ENCODE measurements around the gene LRFN4.
A peak's percentile ranks its signal among the peaks of the same experiment; 100 is the strongest.
"Not testable (repeated sequence)": the region's sequence is repeated elsewhere in the genome, so short reads cannot be mapped to it uniquely, and the experiment has no call there.

LRFN4 gene

DNA sequence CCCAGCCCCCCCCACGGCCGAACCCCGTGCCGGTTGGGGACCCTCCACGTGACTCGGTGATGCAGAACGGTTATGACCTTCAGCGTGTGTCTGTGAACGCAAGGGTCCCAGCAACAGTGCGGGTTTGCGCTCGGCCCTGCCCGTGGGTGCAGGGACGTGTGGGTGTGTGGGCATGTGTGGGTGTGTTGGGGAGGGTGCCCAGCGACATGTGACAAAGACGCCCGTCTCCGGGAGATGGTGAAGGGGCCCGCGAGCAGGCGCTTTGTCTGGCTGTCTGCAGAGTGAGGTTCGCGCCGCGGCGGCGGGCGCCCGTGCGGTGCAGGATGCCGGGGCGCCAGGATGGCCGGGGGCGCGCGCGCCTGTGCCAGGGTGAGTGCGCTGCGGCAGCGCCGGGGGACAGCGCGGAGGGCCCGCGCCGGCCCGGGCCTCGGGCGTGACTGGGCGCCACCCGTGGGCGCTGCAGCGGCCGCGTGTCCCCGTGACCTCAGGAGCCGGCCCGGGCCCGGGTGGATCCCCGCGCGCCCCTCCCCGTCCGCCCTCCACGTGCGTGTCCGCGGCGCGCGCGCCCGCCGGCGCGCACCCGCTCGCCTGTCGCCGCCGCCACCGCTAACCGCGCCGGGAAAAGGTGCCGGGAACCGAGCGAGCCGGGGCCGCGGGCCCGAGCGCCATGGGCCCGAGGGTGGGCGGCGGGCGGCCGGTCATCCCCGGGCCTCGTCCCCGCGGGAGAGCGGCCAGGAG, at the start of gene LRFN4:
TSS of gene LRFN4 (plus strand) at position 569 of the 738 bp plus-strand sequence. CDS start 681 bp downstream, outside the sequence.
- peak; percentile 91 for DNase-seq (ENCODE audit: low spot score)

DNA sequence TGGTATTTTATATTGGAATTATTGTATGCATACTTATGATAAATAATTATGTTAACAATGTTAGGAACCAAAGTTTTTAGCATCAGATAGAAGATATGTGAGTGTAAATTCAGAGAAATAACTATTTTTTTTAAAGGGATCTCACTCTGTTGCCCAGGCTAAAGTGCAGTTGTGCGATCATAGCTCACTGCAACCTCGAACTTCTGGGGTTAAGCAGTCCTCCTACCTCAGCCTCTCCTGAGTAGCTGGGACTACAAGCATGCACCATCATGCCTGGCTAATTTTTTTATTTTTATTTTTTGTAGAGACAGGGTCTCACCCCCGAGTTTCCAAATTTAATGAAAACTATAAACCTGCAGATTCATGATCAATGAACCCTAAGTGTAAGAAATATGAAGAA, 47.3 kb upstream of the LRFN4 start:
- DNase-seq (ENCODE audit: low spot score), result no peak

DNA sequence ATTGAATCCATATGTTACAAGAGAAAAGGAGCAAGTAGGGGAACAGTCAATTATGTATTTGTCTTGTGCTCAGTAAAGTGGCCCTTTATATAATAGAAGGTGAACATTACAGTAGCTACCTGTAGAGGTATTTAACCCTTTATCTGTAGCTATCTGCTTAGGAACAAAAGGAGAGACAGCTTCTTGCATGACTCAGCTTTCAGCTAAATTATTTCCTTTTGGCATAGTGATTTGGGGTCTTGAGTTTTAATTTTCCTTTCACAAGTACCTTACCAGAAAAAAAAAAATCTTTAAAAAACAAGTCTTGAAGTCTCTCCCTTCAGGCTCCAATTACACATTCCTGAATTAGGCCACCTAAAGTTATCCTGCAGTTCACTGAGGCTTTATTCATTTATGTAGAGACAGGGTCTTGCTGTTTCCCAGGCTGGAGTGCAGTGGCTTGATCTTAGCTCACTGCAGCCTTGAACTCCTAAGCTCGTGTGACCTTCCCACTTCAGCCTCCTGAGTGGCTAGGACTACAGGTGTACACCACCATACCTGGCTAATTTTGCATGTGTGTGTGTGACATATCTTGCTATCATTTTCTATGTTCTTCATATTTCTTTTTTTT, 46.2 kb upstream of the LRFN4 start:
- no peak for DNase-seq (ENCODE audit: low spot score)

DNA sequence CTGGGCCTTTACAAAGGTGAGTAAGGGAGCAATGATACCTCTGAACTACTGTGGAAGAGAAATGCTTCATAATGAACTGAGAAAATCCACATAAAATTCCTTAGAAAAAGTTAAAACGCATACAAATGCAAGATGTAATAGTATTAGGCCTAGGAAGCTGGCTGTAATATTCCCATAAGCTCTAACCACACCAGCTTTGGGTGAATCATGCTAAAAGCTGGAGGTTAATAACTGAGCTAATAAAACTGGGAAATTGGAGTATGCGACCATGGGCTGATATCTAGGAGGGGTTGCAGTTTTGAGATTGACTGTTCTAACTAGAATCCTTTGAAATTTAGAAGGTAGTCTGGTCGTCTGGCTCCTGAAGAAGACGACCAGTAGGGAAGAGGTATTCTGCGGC, 42.2 kb upstream of the LRFN4 start:
- DNase-seq (ENCODE audit: low spot score), result no peak

DNA sequence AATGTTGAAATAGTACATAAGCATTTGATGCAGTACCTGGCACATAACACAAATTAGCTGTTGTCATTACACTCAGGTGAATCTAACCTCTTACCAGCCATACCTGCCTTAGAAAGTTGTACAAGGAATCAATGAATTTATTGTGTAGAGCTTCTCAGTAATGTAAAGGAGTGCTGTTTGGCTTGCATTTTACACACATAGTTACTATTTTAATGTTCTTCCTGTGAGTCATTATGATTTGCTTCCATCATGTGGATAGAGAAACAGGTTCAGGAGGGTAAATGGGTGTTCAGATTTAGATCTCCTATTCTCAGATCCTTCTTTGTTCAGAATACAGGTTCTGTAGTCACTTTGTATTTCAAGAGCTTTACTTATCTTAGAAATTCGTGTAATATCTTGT, 41.2 kb upstream of the LRFN4 start:
- DNase-seq (ENCODE audit: low spot score), result no peak

DNA sequence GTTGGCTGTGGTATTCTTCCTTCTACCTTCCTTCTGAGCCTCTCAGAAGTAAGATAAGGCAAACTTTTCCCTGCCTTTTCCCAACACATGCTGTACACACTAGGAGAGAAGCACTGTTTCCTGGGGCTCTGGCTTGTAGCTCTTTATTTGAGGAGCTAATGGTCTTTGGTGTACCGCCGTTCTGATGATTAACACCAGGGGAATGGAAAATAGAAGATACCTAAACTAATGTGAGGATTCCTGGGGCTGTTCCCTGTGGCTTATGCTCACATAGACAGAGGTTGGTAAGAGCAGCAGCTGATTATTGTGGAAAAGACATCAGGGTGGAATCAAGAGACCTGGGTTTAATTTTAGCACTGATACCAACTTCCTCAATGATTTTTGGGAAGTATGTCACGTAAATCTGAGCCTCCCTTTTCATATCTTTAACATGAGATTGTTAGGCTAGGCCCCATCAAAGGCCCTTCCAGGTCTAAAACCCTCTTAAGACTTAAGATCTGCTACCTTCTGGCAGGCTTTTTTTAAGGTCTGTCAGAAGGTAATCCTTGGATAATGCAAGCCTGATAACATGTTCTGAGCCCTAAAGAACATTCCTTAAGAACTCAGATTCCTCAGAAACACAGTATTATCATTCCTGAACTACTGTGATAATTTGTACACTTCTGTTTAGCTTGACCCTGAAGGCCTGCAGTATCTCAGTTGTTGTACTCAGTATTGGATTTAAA, 38.5 kb upstream of the LRFN4 start:
- DNase-seq (ENCODE audit: low spot score), result no peak

DNA sequence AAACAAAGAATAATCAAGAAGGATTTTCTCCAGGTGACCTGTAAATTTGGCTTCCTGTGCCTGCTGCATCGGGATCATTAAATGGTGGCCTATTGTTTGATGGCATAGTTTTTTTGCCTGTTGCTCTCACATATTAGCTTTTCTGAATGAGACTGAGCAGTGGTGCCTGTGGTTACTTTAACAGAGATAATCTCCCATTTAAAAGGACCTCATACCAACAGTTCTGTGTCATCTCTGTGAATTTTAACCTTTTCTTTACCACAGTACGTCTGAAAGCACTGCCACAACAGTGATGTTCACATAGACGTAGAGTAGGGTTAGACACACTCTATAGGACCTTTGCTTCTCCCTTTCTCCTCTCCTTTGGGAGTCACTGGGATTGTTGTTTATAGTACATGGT, 36.5 kb upstream of the LRFN4 start:
- DNase-seq (ENCODE audit: low spot score), result no peak

DNA sequence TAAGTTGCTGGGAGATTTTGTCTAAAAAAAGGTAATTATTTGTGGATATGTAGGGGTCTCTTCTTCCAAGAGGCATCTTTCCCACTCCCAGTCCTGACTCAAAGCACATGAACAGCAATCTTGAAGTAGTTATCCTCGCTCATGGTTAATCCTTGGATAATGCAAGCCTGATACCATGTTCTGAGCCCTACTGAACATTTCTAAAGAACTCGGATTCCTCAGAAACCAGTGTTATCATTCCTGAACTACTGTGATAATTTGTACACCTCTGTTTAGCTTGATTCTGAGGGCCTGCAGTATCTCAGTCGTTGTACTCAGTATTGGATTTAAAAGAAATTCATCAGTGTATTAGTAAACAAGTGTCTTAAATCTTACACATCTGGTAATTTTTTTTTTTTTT, 36.0 kb upstream of the LRFN4 start:
- no peak for DNase-seq (ENCODE audit: low spot score)

DNA sequence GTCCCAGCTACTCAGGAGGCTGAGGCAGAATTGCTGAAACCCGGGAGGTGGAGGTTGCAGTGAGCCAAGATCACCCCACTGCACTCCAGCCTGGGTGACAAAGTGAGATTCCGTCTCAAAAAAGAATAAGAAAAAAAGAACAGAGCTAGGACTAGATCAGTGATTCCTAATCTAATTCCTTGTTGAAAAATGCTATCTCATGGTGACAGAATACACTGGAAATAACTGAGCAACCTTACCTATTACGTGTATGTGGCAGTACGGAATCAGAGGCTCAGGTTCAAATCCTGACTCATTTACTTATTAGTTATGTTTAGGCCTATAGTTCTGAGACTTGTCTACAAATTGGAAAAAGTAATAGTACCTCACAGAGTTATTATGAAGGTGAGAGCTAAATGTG, 33.2 kb upstream of the LRFN4 start:
- no peak for DNase-seq (ENCODE audit: low spot score)

DNA sequence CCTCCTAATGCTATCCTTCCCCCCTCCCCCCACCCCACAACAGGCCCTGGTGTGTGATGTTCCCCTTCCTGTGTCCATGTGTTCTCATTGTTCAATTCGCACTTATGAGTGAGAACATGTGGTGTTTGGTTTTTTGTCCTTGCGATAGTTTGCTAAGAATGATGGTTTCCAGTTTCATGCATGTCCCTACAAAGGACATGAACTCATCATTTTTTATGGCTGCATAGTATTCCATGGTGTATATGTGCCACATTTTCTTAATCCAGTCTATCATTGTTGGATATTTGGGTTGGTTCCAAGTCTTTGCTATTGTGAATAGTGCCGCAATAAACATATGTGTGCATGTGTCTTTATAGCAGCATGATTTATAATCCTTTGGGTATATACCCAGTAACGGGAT, 32.3 kb upstream of the LRFN4 start:
- not testable (repeated sequence) for DNase-seq (ENCODE audit: low spot score)

DNA sequence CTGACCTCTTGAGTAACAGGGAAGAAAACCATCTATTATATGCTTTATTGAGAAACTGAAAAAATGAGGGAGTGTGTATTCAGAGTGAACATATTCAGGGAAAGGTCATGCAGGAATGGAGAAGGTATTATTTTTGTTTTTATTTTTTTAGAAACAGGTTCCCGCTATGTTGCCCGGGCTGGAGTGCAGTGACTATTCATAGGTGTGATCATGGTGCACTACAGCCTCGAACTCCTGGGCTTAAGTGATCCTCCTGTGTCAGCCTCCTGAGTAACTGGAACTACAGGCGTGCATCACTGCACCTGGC, 22.4 kb upstream of the LRFN4 start:
- no peak for DNase-seq (ENCODE audit: low spot score)

DNA sequence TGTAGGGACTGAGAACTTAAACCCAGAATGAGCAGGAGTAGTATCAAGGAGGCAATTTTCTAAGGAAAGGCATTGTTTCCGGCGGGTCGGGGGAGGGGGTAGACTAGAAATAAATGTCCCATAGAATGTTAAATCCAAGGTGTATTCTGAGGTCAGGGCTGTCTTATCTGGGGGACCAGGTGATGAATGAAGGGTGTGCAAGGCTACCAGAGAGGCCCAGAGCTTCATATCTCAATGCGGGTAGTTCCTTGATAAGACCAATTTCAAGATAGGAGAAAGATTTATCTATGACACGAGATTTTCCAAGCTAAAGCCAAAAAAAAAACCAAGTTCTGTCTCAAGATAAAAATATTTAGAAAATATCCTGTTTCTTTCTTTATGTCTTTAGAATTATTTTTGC, 21.9 kb upstream of the LRFN4 start:
- DNase-seq (ENCODE audit: low spot score), result no peak

DNA sequence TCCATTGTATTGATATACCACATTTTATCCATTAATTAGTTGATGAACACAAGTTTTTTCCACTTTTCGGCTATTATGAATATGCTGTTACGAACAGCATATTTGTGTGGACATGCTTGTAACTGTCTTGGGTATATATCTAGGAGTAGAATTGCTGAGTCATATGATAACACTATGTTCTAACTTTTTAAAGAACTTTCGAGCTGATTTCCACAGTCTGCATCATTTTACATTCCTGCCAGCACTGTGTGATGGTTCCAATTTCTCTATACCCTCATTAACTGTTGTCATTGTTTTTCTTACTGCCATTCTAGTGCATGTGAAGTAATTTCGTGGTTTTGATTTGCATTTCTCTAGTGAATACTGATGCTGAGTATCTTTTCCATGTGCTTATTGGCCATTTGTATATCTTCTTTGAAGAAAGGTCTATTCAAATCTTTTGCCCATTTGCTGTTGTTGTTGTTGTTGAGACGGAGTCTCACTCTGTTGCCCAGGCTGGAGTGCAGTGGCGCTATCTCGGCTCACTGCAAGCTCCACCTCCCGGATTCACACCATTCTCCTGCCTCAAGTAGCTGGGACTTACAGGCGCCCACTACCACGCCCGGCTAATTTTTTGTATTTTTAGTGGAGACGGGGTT, 21.0 kb upstream of the LRFN4 start:
- DNase-seq (ENCODE audit: low spot score), result no peak

DNA sequence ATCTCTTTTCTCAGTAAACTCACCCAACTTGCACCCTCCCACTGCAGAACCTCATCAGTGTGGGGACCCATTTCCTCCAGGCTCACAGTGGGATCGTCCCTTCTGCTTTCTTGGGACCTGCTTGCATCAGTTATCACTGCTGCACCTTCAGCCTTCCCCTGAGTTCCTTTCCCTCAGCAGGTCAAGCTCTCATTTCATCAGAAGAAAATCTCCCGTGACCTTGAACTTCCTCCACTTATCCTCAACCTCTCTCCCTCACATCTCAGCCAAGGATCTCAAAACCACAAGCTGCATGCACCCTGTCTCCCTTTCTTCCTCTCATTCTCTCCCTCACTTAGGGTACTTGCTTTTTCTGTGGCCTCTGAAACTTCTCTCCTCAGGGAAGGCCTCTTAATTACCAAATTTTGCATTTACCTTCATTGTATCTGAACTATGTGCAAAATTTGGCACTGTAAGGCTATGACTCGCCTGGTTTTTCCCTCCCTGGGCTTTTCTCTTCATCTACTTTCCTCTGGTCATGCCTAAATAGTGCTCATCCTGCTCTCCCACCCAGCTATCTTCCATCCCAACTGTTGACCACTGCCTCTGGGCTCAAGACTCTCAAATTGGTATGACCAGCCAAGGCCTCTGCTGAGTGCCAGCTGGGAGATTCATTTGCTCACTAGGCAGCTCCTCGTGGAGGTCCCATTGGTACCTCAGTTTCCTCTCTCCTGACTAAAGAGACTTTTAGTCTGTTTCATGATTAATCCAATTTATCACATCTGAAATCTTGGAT, 16.4 kb upstream of the LRFN4 start:
- no peak for DNase-seq (ENCODE audit: low spot score)

DNA sequence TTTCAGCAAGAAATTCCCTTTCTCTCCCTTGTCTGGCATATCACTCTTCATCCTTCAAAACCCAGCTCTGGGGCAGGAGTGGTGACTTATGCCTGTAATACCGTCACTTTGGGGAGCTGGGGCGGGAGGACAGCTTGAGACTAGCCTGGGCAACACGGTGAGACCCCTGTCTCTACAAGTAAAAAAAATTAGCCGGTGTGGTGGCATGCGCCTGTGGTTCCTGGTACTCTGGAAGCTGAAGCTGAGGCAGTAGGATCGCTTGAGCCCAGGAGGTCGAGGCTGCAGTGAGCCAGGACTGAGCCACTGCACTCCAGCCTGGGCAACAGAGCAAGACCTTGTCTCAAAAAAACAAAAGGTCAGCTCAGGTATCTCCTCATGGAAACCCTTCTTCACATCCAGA, 15.0 kb upstream of the LRFN4 start:
- no peak for DNase-seq (ENCODE audit: low spot score)

DNA sequence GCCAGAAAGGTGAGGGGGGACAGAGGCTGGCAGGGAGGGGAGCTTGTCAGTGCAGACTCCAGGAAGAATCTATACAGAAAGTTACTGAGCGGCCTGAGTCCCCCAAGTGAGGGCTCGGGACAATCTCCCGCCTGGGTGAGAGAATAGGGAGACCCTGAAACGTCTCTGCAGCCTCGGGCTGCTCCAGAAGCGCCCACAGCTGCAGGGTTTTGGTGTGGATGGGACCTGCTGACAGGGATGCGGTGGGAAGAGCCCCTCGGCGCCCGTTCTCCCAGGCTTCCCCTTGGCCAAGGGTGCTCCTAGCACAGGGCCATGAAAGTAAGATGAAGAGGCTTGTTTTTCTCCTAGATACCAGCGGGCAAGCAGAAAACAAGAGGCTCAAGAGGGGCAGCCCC, 14.4 kb upstream of the LRFN4 start:
- no peak for DNase-seq (ENCODE audit: low spot score)

DNA sequence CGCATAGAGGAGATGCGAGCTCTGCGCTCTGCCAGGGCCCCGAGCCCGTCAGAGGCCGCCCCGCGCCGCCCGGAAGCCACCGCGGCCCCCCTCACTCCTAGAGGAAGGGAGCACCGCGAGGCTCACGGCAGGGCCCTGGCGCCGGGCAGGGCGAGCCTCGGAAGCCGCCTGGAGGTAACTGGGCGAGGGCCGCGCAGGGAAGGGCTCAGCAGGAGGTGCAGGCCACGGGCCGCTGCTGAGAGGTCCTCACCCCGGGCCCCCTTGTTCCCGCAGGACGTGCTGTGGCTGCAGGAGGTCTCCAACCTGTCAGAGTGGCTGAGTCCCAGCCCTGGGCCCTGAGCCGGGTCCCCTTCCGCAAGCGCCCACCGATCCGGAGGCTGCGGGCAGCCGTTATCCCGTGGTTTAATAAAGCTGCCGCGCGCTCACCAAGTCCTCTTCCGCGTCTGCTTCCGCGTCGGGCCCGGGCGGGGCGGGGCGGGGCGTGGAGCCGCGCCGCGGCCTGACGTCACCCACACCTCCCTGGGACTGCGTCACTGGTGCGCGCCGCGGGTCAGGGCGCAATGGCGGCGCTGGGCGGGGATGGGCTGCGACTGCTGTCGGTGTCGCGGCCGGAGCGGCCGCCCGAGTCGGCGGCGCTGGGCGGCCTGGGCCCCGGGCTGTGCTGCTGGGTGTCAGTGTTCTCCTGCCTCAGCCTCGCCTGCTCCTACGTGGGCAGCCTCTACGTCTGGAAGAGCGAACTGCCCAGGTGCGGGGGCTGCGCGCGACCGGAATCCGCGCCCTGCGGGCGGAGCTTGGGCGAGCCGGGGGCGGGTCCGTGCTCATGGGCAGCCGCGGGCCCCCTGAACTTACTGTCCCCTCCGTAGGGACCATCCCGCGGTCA, 13.7 kb upstream of the LRFN4 start, which contains the start of gene RCE1:
TSS of gene RCE1 (plus strand) at position 546 of the 880 bp plus-strand sequence. CDS start at position 561, 15 bp downstream.
- DNase-seq (ENCODE audit: low spot score), result peak; percentile 99

DNA sequence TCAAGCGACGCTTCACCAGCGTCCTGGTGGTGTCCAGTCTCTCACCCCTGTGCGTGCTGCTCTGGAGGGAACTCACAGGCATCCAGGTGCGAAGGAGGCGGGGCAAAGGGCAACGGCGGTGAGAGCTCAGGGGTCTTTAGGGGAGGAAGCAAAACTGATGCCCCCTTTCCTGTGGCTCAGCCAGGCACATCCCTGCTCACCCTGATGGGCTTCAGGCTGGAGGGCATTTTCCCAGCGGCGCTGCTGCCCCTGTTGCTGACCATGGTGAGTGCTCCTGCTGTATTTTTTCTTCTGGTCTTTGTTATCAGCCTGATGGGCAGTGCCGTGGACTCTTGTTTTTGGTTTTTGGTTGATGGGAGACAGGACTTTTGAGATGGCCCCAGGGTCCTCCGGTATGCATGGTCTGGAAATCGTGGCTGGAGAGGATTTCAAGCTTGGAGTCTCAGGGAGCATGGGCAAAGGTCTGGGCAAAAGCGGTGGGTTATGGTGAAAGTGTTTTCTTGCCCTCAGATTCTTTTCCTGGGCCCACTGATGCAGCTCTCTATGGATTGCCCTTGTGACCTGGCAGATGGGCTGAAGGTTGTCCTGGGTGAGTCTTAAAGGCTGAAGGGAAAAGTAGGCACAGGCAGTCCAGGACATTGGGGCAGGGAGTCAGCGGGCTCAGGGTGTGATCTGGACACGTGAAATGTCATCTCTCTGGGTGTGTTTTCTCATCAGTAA, 12.9 kb upstream of the LRFN4 start:
- no peak for DNase-seq (ENCODE audit: low spot score)

DNA sequence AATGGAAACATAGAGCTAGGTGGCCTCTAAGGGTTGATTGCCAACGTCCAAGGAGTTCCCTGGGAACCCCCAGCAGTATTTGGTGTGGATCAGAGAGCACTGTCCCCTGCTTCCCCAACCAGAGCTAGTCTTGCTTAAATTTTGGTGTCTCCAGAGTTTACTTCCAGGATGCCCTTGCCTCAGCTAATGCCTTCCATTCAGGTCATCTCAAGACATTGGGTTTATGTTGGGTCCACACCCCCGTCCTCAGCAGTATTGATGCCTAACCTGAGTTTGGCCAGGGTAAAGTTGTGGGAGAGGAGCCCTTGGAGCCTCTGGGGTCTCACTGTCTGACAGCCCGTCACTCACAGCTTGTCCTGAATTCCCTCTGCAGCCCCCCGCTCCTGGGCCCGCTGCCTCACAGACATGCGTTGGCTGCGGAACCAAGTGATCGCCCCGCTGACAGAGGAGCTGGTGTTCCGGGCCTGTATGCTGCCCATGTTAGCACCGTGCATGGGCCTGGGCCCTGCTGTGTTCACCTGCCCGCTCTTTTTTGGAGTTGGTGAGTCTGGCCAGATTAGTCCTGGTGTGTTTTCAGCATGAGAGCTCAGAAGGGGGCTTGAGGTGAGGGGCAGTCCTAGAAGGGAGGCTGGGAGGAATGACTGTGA, 12.2 kb upstream of the LRFN4 start:
- no peak for DNase-seq (ENCODE audit: low spot score)

Data from iPS-NIHi11 (cell line).